ENCODE measurements around the gene TRIM54.

The TRIM54 gene

GRCh38 chr2:27243391-27244130, 38.7 kb upstream of the TRIM54 start:
- H3K36me3 ChIP-seq (ENCODE audit: insufficient read depth, low read length), result peaks cover 18% of the 10 kb centered on the region; the same call in 1 of the 2 replicates
- H3K27me3 ChIP-seq (ENCODE audit: insufficient read depth, low read length), result no peaks in the 10 kb centered on the region
- H2AFZ ChIP-seq (ENCODE audit: low read length, unreplicated experiment), result no peak overlapping the region
- H3K79me2 ChIP-seq (ENCODE audit: control insufficient read depth, insufficient read depth, low read length, unreplicated experiment), result no peaks in the 10 kb centered on the region
- no peaks in the 10 kb centered on the region for H3K4me1 ChIP-seq (ENCODE audit: control insufficient read depth, insufficient read depth, low read length, unreplicated experiment)
- no peak overlapping the region for H3K4me3 ChIP-seq (ENCODE audit: low read depth, low read length)
- no peak overlapping the region for H3K27ac ChIP-seq (ENCODE audit: low read depth, low read length)

DNA sequence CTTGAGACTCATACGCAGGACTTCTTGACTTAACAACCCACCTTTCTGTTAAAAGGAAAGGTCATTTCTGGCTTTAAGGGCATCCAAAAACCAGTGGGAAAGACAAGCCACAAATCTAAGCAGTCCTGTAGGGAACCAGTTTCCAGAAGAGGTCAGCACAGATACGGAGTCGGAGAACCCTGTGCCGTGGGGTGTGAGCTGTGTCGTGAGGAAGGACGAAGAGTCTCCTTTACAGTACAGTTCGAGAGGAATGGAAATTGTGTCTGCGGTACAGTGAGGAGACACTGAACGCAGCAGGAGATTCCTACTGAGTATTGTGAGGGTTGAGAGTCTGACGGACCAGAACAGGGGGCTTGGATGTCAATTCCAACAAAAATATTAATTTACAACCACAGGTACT, 37.1 kb upstream of the TRIM54 start:
- Histone ChIP-seq H3K27me3 (ENCODE audit: insufficient read depth, low read length) (no peaks in the 10 kb centered on the region), H3K4me3 (ENCODE audit: low read depth, low read length) (no peak overlapping the region), H3K36me3 (ENCODE audit: insufficient read depth, low read length) (peaks cover 18% of the 10 kb centered on the region; the same call in 1 of the 2 replicates), H3K79me2 (ENCODE audit: control insufficient read depth, insufficient read depth, low read length, unreplicated experiment) (no peaks in the 10 kb centered on the region), H3K4me1 (ENCODE audit: control insufficient read depth, insufficient read depth, low read length, unreplicated experiment) (peaks cover 11% of the 10 kb centered on the region), H3K27ac (ENCODE audit: low read depth, low read length) (no peak overlapping the region), H2AFZ (ENCODE audit: low read length, unreplicated experiment) (no peak overlapping the region)

DNA sequence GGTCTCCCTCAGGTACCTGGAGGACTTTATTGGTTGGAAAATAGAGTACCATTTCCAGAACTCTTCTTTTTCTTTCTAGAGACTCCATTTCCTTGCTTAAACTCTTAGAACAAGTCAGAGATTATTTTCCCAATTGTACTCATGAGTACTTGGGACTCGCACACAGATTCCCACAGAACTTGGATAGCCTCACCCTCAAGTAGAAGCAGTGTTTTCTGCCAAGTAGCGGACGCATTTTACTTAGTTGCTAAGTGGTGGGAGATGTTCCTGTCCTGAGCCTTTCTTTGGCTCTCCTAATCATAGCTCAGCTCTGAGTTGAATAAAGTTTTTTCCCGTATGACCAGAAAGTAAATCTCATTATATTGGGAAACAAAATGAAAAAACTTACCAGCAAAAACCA, 36.6 kb upstream of the TRIM54 start:
- H3K27ac ChIP-seq (ENCODE audit: low read depth, low read length), result no peak overlapping the region
- H3K4me3 ChIP-seq (ENCODE audit: low read depth, low read length), result no peak overlapping the region
- no peaks in the 10 kb centered on the region for H3K27me3 ChIP-seq (ENCODE audit: insufficient read depth, low read length)
- no peaks in the 10 kb centered on the region for H3K79me2 ChIP-seq (ENCODE audit: control insufficient read depth, insufficient read depth, low read length, unreplicated experiment)
- H3K36me3 ChIP-seq (ENCODE audit: insufficient read depth, low read length), result peaks cover 14% of the 10 kb centered on the region; the same call in 1 of the 2 replicates
- H2AFZ ChIP-seq (ENCODE audit: low read length, unreplicated experiment), result no peak overlapping the region
- peaks cover 11% of the 10 kb centered on the region for H3K4me1 ChIP-seq (ENCODE audit: control insufficient read depth, insufficient read depth, low read length, unreplicated experiment)

- no peak overlapping the region for H3K4me3 ChIP-seq (ENCODE audit: low read depth, low read length)
- no peak overlapping the region for H2AFZ ChIP-seq (ENCODE audit: low read length, unreplicated experiment)
- no peaks in the 10 kb centered on the region for H3K79me2 ChIP-seq (ENCODE audit: control insufficient read depth, insufficient read depth, low read length, unreplicated experiment)
- H3K4me1 ChIP-seq (ENCODE audit: control insufficient read depth, insufficient read depth, low read length, unreplicated experiment), result peaks cover 11% of the 10 kb centered on the region
- H3K27ac ChIP-seq (ENCODE audit: low read depth, low read length), result no peak overlapping the region
- no peaks in the 10 kb centered on the region for H3K27me3 ChIP-seq (ENCODE audit: insufficient read depth, low read length)
- H3K36me3 ChIP-seq (ENCODE audit: insufficient read depth, low read length), result peaks cover 2% of the 10 kb centered on the region; the same call in 1 of the 2 replicates
These were observed 34.3 kb upstream of the TRIM54 start for GRCh38 chr2:27247893-27248292.

- Histone ChIP-seq H3K27ac (ENCODE audit: low read depth, low read length) (no peak overlapping the region), H3K4me3 (ENCODE audit: low read depth, low read length) (no peak overlapping the region), H3K4me1 (ENCODE audit: control insufficient read depth, insufficient read depth, low read length, unreplicated experiment) (peaks cover 14% of the 10 kb centered on the region), H3K36me3 (ENCODE audit: insufficient read depth, low read length) (no peaks in the 10 kb centered on the region), H2AFZ (ENCODE audit: low read length, unreplicated experiment) (peak overlapping the region; percentile 50), H3K79me2 (ENCODE audit: control insufficient read depth, insufficient read depth, low read length, unreplicated experiment) (no peaks in the 10 kb centered on the region), H3K27me3 (ENCODE audit: insufficient read depth, low read length) (no peaks in the 10 kb centered on the region)
These were observed 32.9 kb upstream of the TRIM54 start for GRCh38 chr2:27249159-27249890.

- Histone ChIP-seq H3K79me2 (ENCODE audit: control insufficient read depth, insufficient read depth, low read length, unreplicated experiment) (no peaks in the 10 kb centered on the region), H2AFZ (ENCODE audit: low read length, unreplicated experiment) (no peak overlapping the region), H3K27ac (ENCODE audit: low read depth, low read length) (no peak overlapping the region), H3K36me3 (ENCODE audit: insufficient read depth, low read length) (no peaks in the 10 kb centered on the region), H3K27me3 (ENCODE audit: insufficient read depth, low read length) (no peaks in the 10 kb centered on the region), H3K4me3 (ENCODE audit: low read depth, low read length) (no peak overlapping the region), H3K4me1 (ENCODE audit: control insufficient read depth, insufficient read depth, low read length, unreplicated experiment) (peaks cover 21% of the 10 kb centered on the region)
These were observed 32.2 kb upstream of the TRIM54 start for GRCh38 chr2:27249891-27250651.

DNA sequence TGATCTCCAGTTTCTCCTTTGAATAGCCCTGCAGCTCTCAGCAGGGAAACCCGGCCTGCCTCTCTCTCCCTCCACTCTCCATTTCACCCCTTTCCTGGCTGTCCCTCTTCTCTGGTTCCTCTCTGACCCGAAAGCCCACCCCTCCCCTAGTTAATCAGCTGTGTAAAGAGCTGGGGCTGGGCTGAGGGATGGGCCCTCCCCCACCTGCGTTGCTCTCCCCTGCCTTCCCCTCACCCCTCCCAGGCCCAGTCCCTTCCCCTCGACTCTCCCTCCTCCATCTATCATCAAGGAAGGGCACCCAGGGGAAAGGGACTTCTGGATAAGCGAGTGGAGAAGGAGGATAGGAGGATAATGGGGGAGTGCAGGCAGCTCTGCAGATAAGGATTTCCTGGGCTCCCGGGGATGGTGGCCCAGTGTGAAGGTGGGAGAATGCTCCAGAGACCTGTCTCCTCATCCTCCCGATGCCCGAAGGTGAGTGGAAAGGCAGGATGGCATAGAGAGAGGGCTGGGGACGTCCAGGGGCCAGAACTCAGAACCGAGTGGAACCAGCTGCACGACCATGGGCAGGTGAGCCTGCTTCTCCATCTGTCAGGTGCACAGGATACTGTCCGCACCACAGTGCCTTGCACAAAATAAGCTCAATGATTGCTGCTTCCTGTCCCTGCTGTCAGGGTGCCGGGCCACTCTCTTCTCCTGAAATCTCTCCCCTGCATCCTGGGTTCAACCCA, 31.4 kb upstream of the TRIM54 start:
- H2AFZ ChIP-seq (ENCODE audit: low read length, unreplicated experiment), result no peak overlapping the region

DNA sequence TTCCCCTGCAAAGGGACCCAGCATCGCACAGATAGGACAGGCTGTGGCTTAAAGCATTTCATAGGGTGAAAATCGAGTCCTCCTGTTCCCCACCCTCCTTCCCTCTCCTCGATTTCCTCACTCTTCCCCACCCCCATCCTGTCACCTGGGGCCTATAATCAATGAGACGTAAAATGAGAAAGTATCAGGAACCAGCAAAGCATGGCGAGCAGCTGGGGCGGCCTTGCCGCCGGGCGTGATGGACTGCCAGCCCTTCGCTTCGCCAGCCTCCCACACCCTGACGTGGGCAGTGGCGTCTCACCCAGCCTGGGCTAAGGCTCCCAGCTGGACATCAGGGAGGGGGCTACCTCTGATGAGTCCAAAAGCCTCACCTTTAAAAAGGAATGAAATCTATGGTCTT, 30.5 kb upstream of the TRIM54 start:
- Histone ChIP-seq H3K4me3 (ENCODE audit: low read depth, low read length) (no peak overlapping the region), H3K36me3 (ENCODE audit: insufficient read depth, low read length) (no peaks in the 10 kb centered on the region), H2AFZ (ENCODE audit: low read length, unreplicated experiment) (no peak overlapping the region), H3K4me1 (ENCODE audit: control insufficient read depth, insufficient read depth, low read length, unreplicated experiment) (peaks cover 38% of the 10 kb centered on the region), H3K27ac (ENCODE audit: low read depth, low read length) (no peak overlapping the region), H3K79me2 (ENCODE audit: control insufficient read depth, insufficient read depth, low read length, unreplicated experiment) (no peaks in the 10 kb centered on the region), H3K27me3 (ENCODE audit: insufficient read depth, low read length) (no peaks in the 10 kb centered on the region)

More for the DNA sequence above, 31.4 kb upstream of the TRIM54 start:
- H3K4me1 ChIP-seq (ENCODE audit: control insufficient read depth, insufficient read depth, low read length, unreplicated experiment), result peaks cover 29% of the 10 kb centered on the region
- H3K36me3 ChIP-seq (ENCODE audit: insufficient read depth, low read length), result no peaks in the 10 kb centered on the region
- no peaks in the 10 kb centered on the region for H3K79me2 ChIP-seq (ENCODE audit: control insufficient read depth, insufficient read depth, low read length, unreplicated experiment)
- no peak overlapping the region for H3K4me3 ChIP-seq (ENCODE audit: low read depth, low read length)
- no peak overlapping the region for H3K27ac ChIP-seq (ENCODE audit: low read depth, low read length)
- H3K27me3 ChIP-seq (ENCODE audit: insufficient read depth, low read length), result no peaks in the 10 kb centered on the region

- H3K27ac ChIP-seq (ENCODE audit: low read depth, low read length), result peak overlapping the region; percentile 54
- H3K27me3 ChIP-seq (ENCODE audit: insufficient read depth, low read length), result peaks cover 7% of the 10 kb centered on the region
- H2AFZ ChIP-seq (ENCODE audit: low read length, unreplicated experiment), result no peak overlapping the region
- H3K79me2 ChIP-seq (ENCODE audit: control insufficient read depth, insufficient read depth, low read length, unreplicated experiment), result no peaks in the 10 kb centered on the region
- peak overlapping the region; percentile 59; the same call in 1 of the 2 replicates for H3K4me3 ChIP-seq (ENCODE audit: low read depth, low read length)
- H3K36me3 ChIP-seq (ENCODE audit: insufficient read depth, low read length), result no peaks in the 10 kb centered on the region
- H3K4me1 ChIP-seq (ENCODE audit: control insufficient read depth, insufficient read depth, low read length, unreplicated experiment), result peaks cover 31% of the 10 kb centered on the region
These were observed 27.0 kb upstream of the TRIM54 start for GRCh38 chr2:27255187-27255586.

GRCh38 chr2:27255660-27256059, 26.6 kb upstream of the TRIM54 start:
- H3K4me3 ChIP-seq (ENCODE audit: low read depth, low read length), result peak overlapping the region; percentile 59; the same call in 1 of the 2 replicates
- H3K4me1 ChIP-seq (ENCODE audit: control insufficient read depth, insufficient read depth, low read length, unreplicated experiment), result peaks cover 31% of the 10 kb centered on the region
- no peaks in the 10 kb centered on the region for H3K36me3 ChIP-seq (ENCODE audit: insufficient read depth, low read length)
- no peaks in the 10 kb centered on the region for H3K79me2 ChIP-seq (ENCODE audit: control insufficient read depth, insufficient read depth, low read length, unreplicated experiment)
- H3K27me3 ChIP-seq (ENCODE audit: insufficient read depth, low read length), result peaks cover 12% of the 10 kb centered on the region
- H3K27ac ChIP-seq (ENCODE audit: low read depth, low read length), result peak overlapping the region; percentile 54
- no peak overlapping the region for H2AFZ ChIP-seq (ENCODE audit: low read length, unreplicated experiment)
